Measurements from ENCODE around the gene USP6NL. TPM values are rescaled to one million over a fixed set of nuclear protein-coding genes. Genes with fewer than 3 reads are reported as not detected.
A peak's percentile ranks its signal among the peaks of the same experiment; 100 is the strongest.

Gene USP6NL
- total and polyA plus RNA-seq, 9 of the 15 experiments (the other 6 are each of a cell fraction or from before 2014, with no cell fraction given): 3.2 to 26.6 (median 19.8) TPM

- TF ChIP-seq SMC3 (conservative IDR thresholded peaks at IDR 0.05; ENCODE audit: insufficient read depth, low read depth, low read length) (peak; percentile 42), LCOR (CRISPR knock-in tag; IDR thresholded peaks at IDR 0.05) (no peak), KLF10 (CRISPR knock-in tag; IDR thresholded peaks at IDR 0.05) (no peak), STAG1 (CRISPR knock-in tag; IDR thresholded peaks at IDR 0.05; ENCODE audit: borderline replicate concordance) (peak; percentile 14; the same call in 1 of the 2 replicates), E2F6 (IDR thresholded peaks at IDR 0.05; ENCODE audit: borderline replicate concordance in 1 of 2, extremely low read depth in 1 of 2, insufficient read depth in 1 of 2, insufficient read length in 1 of 2, low read depth in 1 of 2, low read length in 1 of 2, poor library complexity in 1 of 2, severe bottlenecking in 1 of 2) (no peak), PCBP2 (IDR thresholded peaks at IDR 0.05; ENCODE audit: low read depth, low read length, poor library complexity, severe bottlenecking) (no peak), ZNF586 (CRISPR knock-in tag; conservative IDR thresholded peaks at IDR 0.05) (no peak), ZNF75A (CRISPR knock-in tag; IDR thresholded peaks at IDR 0.05) (no peak), RAD21 (CRISPR knock-in tag; conservative IDR thresholded peaks at IDR 0.05 in 1 of 2, IDR thresholded peaks at IDR 0.05 in 1 of 2) (peak; percentile 7 to 71; a peak in 2 of 4 replicates), ZNF449 (CRISPR knock-in tag; IDR thresholded peaks at IDR 0.05) (no peak), CBX8 (IDR thresholded peaks at IDR 0.05; ENCODE audit: borderline replicate concordance, extremely low read depth, low read depth, low read length, poor library complexity, severe bottlenecking) (no peak), ZNF408 (CRISPR knock-in tag; IDR thresholded peaks at IDR 0.05; ENCODE audit: low read depth) (no peak)
- TF ChIP-seq, protein P1, sequence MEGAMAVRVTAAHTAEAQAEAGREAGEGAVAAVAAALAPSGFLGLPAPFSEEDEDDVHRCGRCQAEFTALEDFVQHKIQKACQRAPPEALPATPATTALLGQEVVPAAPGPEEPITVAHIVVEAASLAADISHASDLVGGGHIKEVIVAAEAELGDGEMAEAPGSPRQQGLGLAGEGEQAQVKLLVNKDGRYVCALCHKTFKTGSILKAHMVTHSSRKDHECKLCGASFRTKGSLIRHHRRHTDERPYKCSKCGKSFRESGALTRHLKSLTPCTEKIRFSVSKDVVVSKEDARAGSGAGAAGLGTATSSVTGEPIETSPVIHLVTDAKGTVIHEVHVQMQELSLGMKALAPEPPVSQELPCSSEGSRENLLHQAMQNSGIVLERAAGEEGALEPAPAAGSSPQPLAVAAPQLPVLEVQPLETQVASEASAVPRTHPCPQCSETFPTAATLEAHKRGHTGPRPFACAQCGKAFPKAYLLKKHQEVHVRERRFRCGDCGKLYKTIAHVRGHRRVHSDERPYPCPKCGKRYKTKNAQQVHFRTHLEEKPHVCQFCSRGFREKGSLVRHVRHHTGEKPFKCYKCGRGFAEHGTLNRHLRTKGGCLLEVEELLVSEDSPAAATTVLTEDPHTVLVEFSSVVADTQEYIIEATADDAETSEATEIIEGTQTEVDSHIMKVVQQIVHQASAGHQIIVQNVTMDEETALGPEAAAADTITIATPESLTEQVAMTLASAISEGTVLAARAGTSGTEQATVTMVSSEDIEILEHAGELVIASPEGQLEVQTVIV (CRISPR knock-in tag; IDR thresholded peaks at IDR 0.05; ENCODE audit: borderline replicate concordance): no peak
- TF ChIP-seq, protein P2, sequence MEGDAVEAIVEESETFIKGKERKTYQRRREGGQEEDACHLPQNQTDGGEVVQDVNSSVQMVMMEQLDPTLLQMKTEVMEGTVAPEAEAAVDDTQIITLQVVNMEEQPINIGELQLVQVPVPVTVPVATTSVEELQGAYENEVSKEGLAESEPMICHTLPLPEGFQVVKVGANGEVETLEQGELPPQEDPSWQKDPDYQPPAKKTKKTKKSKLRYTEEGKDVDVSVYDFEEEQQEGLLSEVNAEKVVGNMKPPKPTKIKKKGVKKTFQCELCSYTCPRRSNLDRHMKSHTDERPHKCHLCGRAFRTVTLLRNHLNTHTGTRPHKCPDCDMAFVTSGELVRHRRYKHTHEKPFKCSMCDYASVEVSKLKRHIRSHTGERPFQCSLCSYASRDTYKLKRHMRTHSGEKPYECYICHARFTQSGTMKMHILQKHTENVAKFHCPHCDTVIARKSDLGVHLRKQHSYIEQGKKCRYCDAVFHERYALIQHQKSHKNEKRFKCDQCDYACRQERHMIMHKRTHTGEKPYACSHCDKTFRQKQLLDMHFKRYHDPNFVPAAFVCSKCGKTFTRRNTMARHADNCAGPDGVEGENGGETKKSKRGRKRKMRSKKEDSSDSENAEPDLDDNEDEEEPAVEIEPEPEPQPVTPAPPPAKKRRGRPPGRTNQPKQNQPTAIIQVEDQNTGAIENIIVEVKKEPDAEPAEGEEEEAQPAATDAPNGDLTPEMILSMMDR (IDR thresholded peaks at IDR 0.05 in 2 of 3, conservative IDR thresholded peaks at IDR 0.05 in 1 of 3; ENCODE audit: insufficient read depth in 2 of 3, low read depth in 1 of 3, low read length in 3 of 3): peak; percentile 47 to 55 (median 53); a peak in 5 of 6 replicates
- TF ChIP-seq, protein P3, sequence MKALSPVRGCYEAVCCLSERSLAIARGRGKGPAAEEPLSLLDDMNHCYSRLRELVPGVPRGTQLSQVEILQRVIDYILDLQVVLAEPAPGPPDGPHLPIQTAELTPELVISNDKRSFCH (CRISPR knock-in tag; IDR thresholded peaks at IDR 0.05): no peak
- TF ChIP-seq, protein P3 (tag; IDR thresholded peaks at IDR 0.05): no peak
Measured at GRCh38 chr10:11411926-11412545, 199.4 kb downstream of the USP6NL start (continued).
